ENCODE data around the gene SGIP1.

GRCh38 chr1:66626261-66626660 is 92.3 kb downstream of the SGIP1 start:
- TF ChIP-seq CTCF (IDR thresholded peaks at IDR 0.05) (no peak), POLR2A (IDR thresholded peaks at IDR 0.05) (no peak)

Measured in sigmoid colon (tissue), 3 donors.